ENCODE measurements around the gene DNAH17. TPM values are rescaled to one million over a fixed set of nuclear protein-coding genes. Genes with fewer than 3 reads are reported as not detected.

The DNAH17 gene
- total RNA-seq, 3 donors from 2014 or later (not counting 1 experiment from before 2014, with no cell fraction given), result 0.16 to 0.25 (median 0.24) TPM

- peak; percentile 23 to 49 (median 30) for ATAC-seq
- intact Hi-C loops (cut with micrococcal nuclease), result no loop called here
- WGBS (ENCODE audit: insufficient coverage), result 32% methylated on average over 15 of the region's 15 CpGs
Measured at GRCh38 chr17:78383725-78384471, 193.3 kb downstream of the DNAH17 start.

GRCh38 chr17:78381601-78382232, 195.5 kb downstream of the DNAH17 start:
- no peaks in the 10 kb centered on the region for H3K36me3 ChIP-seq (ENCODE audit: control insufficient read depth, insufficient read depth, low read length)
- Mint-ChIP-seq H3K9me3 (peaks cover 0 to under 1% of the 10 kb centered on the region in 2 donors), H3K36me3 (no peaks in the 10 kb centered on the region), H3K4me3 (peak overlapping the region; percentile 62), H3K27me3 (ENCODE audit: low read depth in 2 of 2) (no peaks in the 10 kb centered on the region), H3K27ac (peak overlapping the region; percentile 79 to 86), H3K4me1 (peaks cover 65 to 67% of the 10 kb centered on the region in 2 donors)
- peak in 1 of 2 donors; percentile 75 for DNase-seq
- TF ChIP-seq CTCF (IDR thresholded peaks at IDR 0.05), result no peak
- peak overlapping the region; percentile 29 for H3K27ac ChIP-seq (ENCODE audit: low read length)
- no peak overlapping the region for H3K4me3 ChIP-seq (ENCODE audit: low read length)
- peaks cover 72% of the 10 kb centered on the region for H3K4me1 ChIP-seq (ENCODE audit: control insufficient read depth, insufficient read depth, low read length)
- WGBS (ENCODE audit: insufficient coverage), result 32% methylated on average over 10 of the region's 12 CpGs
- H3K27me3 ChIP-seq (ENCODE audit: control insufficient read depth, insufficient read depth, low read length), result no peaks in the 10 kb centered on the region
- peak; percentile 12 to 70 (median 15) for ATAC-seq
- intact Hi-C loops (cut with micrococcal nuclease), result no loop called here
- no peaks in the 10 kb centered on the region for H3K9me3 ChIP-seq (ENCODE audit: control insufficient read depth, insufficient read depth, low read length)

More at GRCh38 chr17:78383725-78384471, 193.3 kb downstream of the DNAH17 start:
- Mint-ChIP-seq H3K4me1 (peaks cover 74 to 79% of the 10 kb centered on the region in 2 donors), H3K9me3 (peaks cover 0 to 3% of the 10 kb centered on the region in 2 donors), H3K27me3 (ENCODE audit: low read depth in 2 of 2) (no peaks in the 10 kb centered on the region), H3K4me3 (no peak overlapping the region), H3K27ac (peak overlapping the region; percentile 66 to 71), H3K36me3 (no peaks in the 10 kb centered on the region)
- H3K4me3 ChIP-seq (ENCODE audit: low read length), result no peak overlapping the region
- no peaks in the 10 kb centered on the region for H3K27me3 ChIP-seq (ENCODE audit: control insufficient read depth, insufficient read depth, low read length)
- no peaks in the 10 kb centered on the region for H3K9me3 ChIP-seq (ENCODE audit: control insufficient read depth, insufficient read depth, low read length)
- TF ChIP-seq CTCF (IDR thresholded peaks at IDR 0.05), result no peak
- H3K4me1 ChIP-seq (ENCODE audit: control insufficient read depth, insufficient read depth, low read length), result peaks cover 81% of the 10 kb centered on the region
- no peaks in the 10 kb centered on the region for H3K36me3 ChIP-seq (ENCODE audit: control insufficient read depth, insufficient read depth, low read length)
- peak in 1 of 2 donors; percentile 53 for DNase-seq
- peak overlapping the region; percentile 20 for H3K27ac ChIP-seq (ENCODE audit: low read length)

- peaks cover 58% of the 10 kb centered on the region for H3K4me1 ChIP-seq (ENCODE audit: control insufficient read depth, insufficient read depth, low read length)
- H3K27me3 ChIP-seq (ENCODE audit: control insufficient read depth, insufficient read depth, low read length), result no peaks in the 10 kb centered on the region
- no peak for ATAC-seq
- Mint-ChIP-seq H3K9me3 (no peaks in the 10 kb centered on the region), H3K27me3 (ENCODE audit: low read depth in 2 of 2) (no peaks in the 10 kb centered on the region), H3K27ac (peak overlapping the region; percentile 47 to 49), H3K4me1 (peaks cover 53 to 56% of the 10 kb centered on the region in 2 donors), H3K36me3 (no peaks in the 10 kb centered on the region), H3K4me3 (peak overlapping the region; percentile 91)
- no peaks in the 10 kb centered on the region for H3K9me3 ChIP-seq (ENCODE audit: control insufficient read depth, insufficient read depth, low read length)
- WGBS (ENCODE audit: insufficient coverage), result 88% methylated on average over 5 of the region's 5 CpGs
- no peak overlapping the region for H3K4me3 ChIP-seq (ENCODE audit: low read length)
- DNase-seq, result peak in 1 of 2 donors; percentile 20
- no peak for TF ChIP-seq CTCF (IDR thresholded peaks at IDR 0.05)
- H3K27ac ChIP-seq (ENCODE audit: low read length), result no peak overlapping the region
- intact Hi-C loops (cut with micrococcal nuclease), result no loop called here
- no peaks in the 10 kb centered on the region for H3K36me3 ChIP-seq (ENCODE audit: control insufficient read depth, insufficient read depth, low read length)
Measured at GRCh38 chr17:78380370-78380769, 196.8 kb downstream of the DNAH17 start.
